HEK293 (cell line): ENCODE results near the gene MOB2.

Experiments
- CTCF ChIA-PET: fragments of 350-600 bp; formaldehyde crosslinking; extraction: SDS; loops from one replicate; lab custom pipeline; 2021; ENCODE audit warnings: antibody characterized with exemption; lab: Yijun Ruan, JAX
- POLR2A ChIA-PET: fragments of 300-600 bp; formaldehyde crosslinking; extraction: SDS; loops from one replicate; lab custom pipeline; 2020; ENCODE audit warnings: antibody characterized with exemption, inconsistent platforms; lab: Yijun Ruan, JAX
- H3K27ac ChIP-seq: fragments of 200-500 bp; sonication (Bioruptor generic); 2 replicates; pipeline ENCODE4 v1.5.1; 2014; ENCODE audit warnings: low read depth, low read length, control low read depth, inconsistent platforms; ENCODE audit errors: extremely low read depth
- H3K36me3 ChIP-seq, 2 experiments: fragments of 200-500 bp in 1 of 2; sonication (Bioruptor generic) in 1 of 2; 1 replicate in 1 of 2; 2 replicates in 1 of 2; pipeline ENCODE4 v1.5.1; 2014 to 2017; ENCODE audit warnings: inconsistent platforms in 2 of 2, low read length in 2 of 2; ENCODE audit not compliant: control insufficient read depth in 2 of 2, insufficient read depth in 1 of 2
- H3K4me1 ChIP-seq: fragments of 200-500 bp; sonication (Bioruptor generic); 2 replicates; pipeline ENCODE4 v1.5.1; 2014; ENCODE audit warnings: mild to moderate bottlenecking, low read length, inconsistent platforms; ENCODE audit not compliant: control insufficient read depth, insufficient read depth
- H3K4me3 ChIP-seq: 2 replicates; pipeline ENCODE4 v1.5.1; 2011; ENCODE audit warnings: low read depth, mild to moderate bottlenecking, control low read depth, low read length, moderate library complexity
- H3K9me3 ChIP-seq: fragments of 200-500 bp; sonication (Bioruptor generic); 2 replicates; pipeline ENCODE4 v1.5.1; 2014; ENCODE audit warnings: low read depth, low read length, inconsistent platforms; ENCODE audit not compliant: control insufficient read depth, insufficient read depth
- BCL11A ChIP-seq: fragments of 450-650 bp; formaldehyde crosslinking; IDR thresholded peaks from 2 replicates; pipeline ENCODE4 v1.5.1; 2016; ENCODE audit warnings: low read depth, missing biosample characterization, missing genetic modification characterization
- FEZF1 ChIP-seq: fragments of 450-650 bp; formaldehyde crosslinking; IDR thresholded peaks from 2 replicates; pipeline ENCODE4 v1.5.1; 2016; ENCODE audit warnings: missing biosample characterization, missing genetic modification characterization
- HOXD13 ChIP-seq: sonication (generic); formaldehyde crosslinking; IDR thresholded peaks from 2 replicates; pipeline ENCODE4 v1.8.0; 2022; ENCODE audit warnings: missing genetic modification reagents, borderline replicate concordance
- OVOL3 ChIP-seq: fragments of 450-650 bp; formaldehyde crosslinking; IDR thresholded peaks from 2 replicates; pipeline ENCODE4 v1.5.1; 2016; ENCODE audit warnings: missing biosample characterization, missing genetic modification characterization
- SCRT2 ChIP-seq: fragments of 450-650 bp; formaldehyde crosslinking; IDR thresholded peaks from 2 replicates; pipeline ENCODE4 v1.5.1; 2016; ENCODE audit warnings: missing biosample characterization, missing genetic modification characterization
- SETDB1 ChIP-seq: IDR thresholded peaks from one replicate; pipeline ENCODE4 v1.6.1; 2017; ENCODE audit warnings: mild to moderate bottlenecking, low read length, moderate library complexity, mixed read lengths; ENCODE audit not compliant: insufficient read length
- ZFP41 ChIP-seq: fragments of 450-650 bp; formaldehyde crosslinking; IDR thresholded peaks from 2 replicates; pipeline ENCODE4 v1.5.1; 2016; ENCODE audit warnings: missing biosample characterization, missing genetic modification characterization, borderline replicate concordance
- ZNF138 ChIP-seq: fragments of 450-650 bp; formaldehyde crosslinking; IDR thresholded peaks from 2 replicates; pipeline ENCODE4 v1.5.1; 2016; ENCODE audit warnings: missing biosample characterization, missing genetic modification characterization, borderline replicate concordance
- ZNF184 ChIP-seq: fragments of 450-650 bp; IDR thresholded peaks from 2 replicates; pipeline ENCODE4 v1.5.1; 2018; ENCODE audit warnings: missing biosample characterization, mild to moderate bottlenecking, missing genetic modification characterization
- ZNF19 ChIP-seq: fragments of 450-650 bp; formaldehyde crosslinking; IDR thresholded peaks from 2 replicates; pipeline ENCODE4; 2016; ENCODE audit warnings: missing biosample characterization, missing genetic modification characterization, low read depth
- ZNF292 ChIP-seq: fragments of 450-650 bp; formaldehyde crosslinking; IDR thresholded peaks from 2 replicates; pipeline ENCODE4 v1.5.1; 2016; ENCODE audit warnings: low read depth, missing biosample characterization, missing genetic modification characterization, borderline replicate concordance
- ZNF354C ChIP-seq: fragments of 450-650 bp; formaldehyde crosslinking; IDR thresholded peaks from 2 replicates; pipeline ENCODE4 v1.5.1; 2016; ENCODE audit warnings: missing biosample characterization, missing genetic modification characterization, low read depth, borderline replicate concordance
- ZNF610 ChIP-seq: fragments of 450-650 bp; formaldehyde crosslinking; IDR thresholded peaks from 2 replicates; pipeline ENCODE4 v1.5.1; 2016; ENCODE audit warnings: missing biosample characterization, missing genetic modification characterization, borderline replicate concordance
- ZNF658 ChIP-seq: fragments of 450-650 bp; formaldehyde crosslinking; IDR thresholded peaks from 2 replicates; pipeline ENCODE4; 2016; ENCODE audit warnings: missing biosample characterization, missing genetic modification characterization
- ZNF768 ChIP-seq: fragments of 450-650 bp; formaldehyde crosslinking; IDR thresholded peaks from 2 replicates; pipeline ENCODE4 v1.5.1; 2018; ENCODE audit warnings: missing biosample characterization, mild to moderate bottlenecking, missing genetic modification characterization
- ZNF792 ChIP-seq: fragments of 450-650 bp; formaldehyde crosslinking; IDR thresholded peaks from 2 replicates; pipeline ENCODE4 v1.5.1; 2016; ENCODE audit warnings: missing biosample characterization, missing genetic modification characterization
- TF ChIP-seq, protein P1 (sequence below): fragments of 450-650 bp; formaldehyde crosslinking; IDR thresholded peaks from 2 replicates; pipeline ENCODE4 v1.5.1; 2016; ENCODE audit warnings: missing biosample characterization, missing genetic modification characterization
- TF ChIP-seq, protein P2 (sequence below): fragments of 450-650 bp; formaldehyde crosslinking; IDR thresholded peaks from 2 replicates; pipeline ENCODE4 v1.5.1; 2016; ENCODE audit warnings: missing biosample characterization, missing genetic modification characterization
- TF ChIP-seq, protein P3 (sequence below): fragments of 450-650 bp; formaldehyde crosslinking; IDR thresholded peaks from 2 replicates; pipeline ENCODE4 v1.5.1; 2016; ENCODE audit warnings: missing biosample characterization, missing genetic modification characterization
- TF ChIP-seq, protein P4 (sequence below): fragments of 450-650 bp; formaldehyde crosslinking; IDR thresholded peaks from 2 replicates; pipeline ENCODE4 v1.5.1; 2017; ENCODE audit warnings: missing biosample characterization, missing genetic modification characterization
- TF ChIP-seq, protein P5 (sequence below): fragments of 450-650 bp; formaldehyde crosslinking; IDR thresholded peaks from 2 replicates; pipeline ENCODE4 v1.5.1; 2016; ENCODE audit warnings: missing biosample characterization, missing genetic modification characterization
- TF ChIP-seq, protein P6 (sequence below): fragments of 450-650 bp; formaldehyde crosslinking; IDR thresholded peaks from 2 replicates; pipeline ENCODE4 v1.5.1; 2017; ENCODE audit warnings: missing biosample characterization, missing genetic modification characterization

Gene MOB2

DNA sequence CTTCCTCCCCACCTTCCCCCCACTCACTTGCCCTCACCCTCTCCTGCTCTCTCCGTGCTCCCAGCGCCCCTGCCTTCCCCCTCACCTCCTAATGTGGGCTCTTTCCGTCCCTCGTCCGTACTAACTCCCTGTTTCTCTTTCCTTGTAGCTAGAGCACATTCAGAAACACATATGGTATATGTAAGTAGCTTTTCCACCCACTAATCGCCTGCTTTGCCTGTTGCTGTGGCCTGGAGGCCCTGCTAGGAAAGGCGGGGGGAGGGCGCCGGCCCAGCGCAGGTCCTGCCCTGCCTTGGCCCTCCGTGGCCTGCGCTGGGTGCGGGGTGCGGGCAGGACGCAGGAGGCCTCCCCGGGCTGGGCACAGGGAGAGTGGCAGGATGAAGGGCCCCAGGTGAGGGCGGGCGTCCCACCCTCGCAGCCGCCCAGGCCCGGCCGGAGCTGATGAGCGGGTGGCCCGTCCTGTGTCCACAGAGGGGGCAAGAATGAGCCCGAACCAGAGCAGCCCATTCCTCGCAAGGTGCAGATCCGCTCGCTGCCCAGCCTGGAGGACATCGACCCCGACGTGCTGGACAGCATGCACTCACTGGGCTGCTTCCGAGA is 41.7 kb downstream of the MOB2 start:
- H3K4me1 ChIP-seq = no peaks in the 10 kb centered on the region
- peaks cover 0 to 57% of the 10 kb centered on the region in 2 experiments; a peak in 1 of 3 replicates for H3K36me3 ChIP-seq
- no peak for TF ChIP-seq ZNF610
- TF ChIP-seq OVOL3 (tag by site-specific recombination) = no peak
- no peak for TF ChIP-seq ZNF184
- no peak for TF ChIP-seq ZNF354C (tag by site-specific recombination)
- TF ChIP-seq, protein P1, sequence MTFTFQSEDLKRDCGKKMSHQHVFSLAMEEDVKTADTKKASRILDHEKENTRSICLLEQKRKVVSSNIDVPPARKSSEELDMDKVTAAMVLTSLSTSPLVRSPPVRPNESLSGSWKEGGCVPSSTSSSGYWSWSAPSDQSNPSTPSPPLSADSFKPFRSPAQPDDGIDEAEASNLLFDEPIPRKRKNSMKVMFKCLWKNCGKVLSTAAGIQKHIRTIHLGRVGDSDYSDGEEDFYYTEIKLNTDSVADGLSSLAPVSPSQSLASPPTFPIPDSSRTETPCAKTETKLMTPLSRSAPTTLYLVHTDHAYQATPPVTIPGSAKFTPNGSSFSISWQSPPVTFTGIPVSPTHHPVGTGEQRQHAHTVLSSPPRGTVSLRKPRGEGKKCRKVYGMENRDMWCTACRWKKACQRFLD (tag by site-specific recombination) = no peak
- no peak for TF ChIP-seq HOXD13
- TF ChIP-seq ZNF658 (tag by site-specific recombination) = no peak
- TF ChIP-seq ZNF768 = no peak
- no peak for TF ChIP-seq SCRT2 (tag by site-specific recombination)
- no peak overlapping the region for H3K27ac ChIP-seq
- no peak overlapping the region for H3K4me3 ChIP-seq
- H3K9me3 ChIP-seq = no peaks in the 10 kb centered on the region
- POLR2A ChIA-PET = no interaction called here
- CTCF ChIA-PET = interaction anchor here (0.5 kb wide), 1 partner anchor 132 kb away, joined by 3 read pairs; no protein-coding TSS in a partner anchor

DNA sequence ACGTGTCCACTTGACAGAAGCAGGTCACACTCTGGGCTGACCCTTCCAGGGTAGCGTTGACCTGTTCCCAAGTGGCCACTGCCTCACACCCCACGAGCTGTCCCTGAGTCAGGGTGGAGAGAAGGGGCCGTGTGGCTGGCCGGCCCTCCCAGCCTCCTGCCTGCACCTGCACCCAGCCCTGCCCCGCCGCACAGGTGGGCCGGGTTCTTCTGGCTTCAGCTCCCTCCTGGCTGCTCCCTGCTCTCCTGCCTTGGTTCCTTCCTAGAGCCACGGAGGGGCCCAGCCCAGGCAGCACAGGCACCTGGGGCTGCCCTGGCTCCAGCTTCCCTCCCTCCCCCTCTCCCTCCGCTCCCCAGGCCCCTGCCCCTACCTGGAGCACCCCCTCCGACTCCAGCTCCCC is 42.3 kb downstream of the MOB2 start:
- TF ChIP-seq BCL11A (tag by site-specific recombination) (no peak), ZNF792 (no peak), ZFP41 (tag by site-specific recombination) (no peak), SETDB1 (no peak), ZNF184 (no peak), ZNF138 (tag by site-specific recombination) (no peak), ZNF292 (tag by site-specific recombination) (no peak), ZNF19 (tag by site-specific recombination) (no peak), FEZF1 (tag by site-specific recombination) (no peak)
- TF ChIP-seq, protein P2, sequence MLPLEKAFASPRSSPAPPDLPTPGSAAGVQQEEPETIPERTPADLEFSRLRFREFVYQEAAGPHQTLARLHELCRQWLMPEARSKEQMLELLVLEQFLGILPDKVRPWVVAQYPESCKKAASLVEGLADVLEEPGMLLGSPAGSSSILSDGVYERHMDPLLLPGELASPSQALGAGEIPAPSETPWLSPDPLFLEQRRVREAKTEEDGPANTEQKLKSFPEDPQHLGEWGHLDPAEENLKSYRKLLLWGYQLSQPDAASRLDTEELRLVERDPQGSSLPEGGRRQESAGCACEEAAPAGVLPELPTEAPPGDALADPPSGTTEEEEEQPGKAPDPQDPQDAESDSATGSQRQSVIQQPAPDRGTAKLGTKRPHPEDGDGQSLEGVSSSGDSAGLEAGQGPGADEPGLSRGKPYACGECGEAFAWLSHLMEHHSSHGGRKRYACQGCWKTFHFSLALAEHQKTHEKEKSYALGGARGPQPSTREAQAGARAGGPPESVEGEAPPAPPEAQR (tag by site-specific recombination) = no peak
- TF ChIP-seq, protein P3, sequence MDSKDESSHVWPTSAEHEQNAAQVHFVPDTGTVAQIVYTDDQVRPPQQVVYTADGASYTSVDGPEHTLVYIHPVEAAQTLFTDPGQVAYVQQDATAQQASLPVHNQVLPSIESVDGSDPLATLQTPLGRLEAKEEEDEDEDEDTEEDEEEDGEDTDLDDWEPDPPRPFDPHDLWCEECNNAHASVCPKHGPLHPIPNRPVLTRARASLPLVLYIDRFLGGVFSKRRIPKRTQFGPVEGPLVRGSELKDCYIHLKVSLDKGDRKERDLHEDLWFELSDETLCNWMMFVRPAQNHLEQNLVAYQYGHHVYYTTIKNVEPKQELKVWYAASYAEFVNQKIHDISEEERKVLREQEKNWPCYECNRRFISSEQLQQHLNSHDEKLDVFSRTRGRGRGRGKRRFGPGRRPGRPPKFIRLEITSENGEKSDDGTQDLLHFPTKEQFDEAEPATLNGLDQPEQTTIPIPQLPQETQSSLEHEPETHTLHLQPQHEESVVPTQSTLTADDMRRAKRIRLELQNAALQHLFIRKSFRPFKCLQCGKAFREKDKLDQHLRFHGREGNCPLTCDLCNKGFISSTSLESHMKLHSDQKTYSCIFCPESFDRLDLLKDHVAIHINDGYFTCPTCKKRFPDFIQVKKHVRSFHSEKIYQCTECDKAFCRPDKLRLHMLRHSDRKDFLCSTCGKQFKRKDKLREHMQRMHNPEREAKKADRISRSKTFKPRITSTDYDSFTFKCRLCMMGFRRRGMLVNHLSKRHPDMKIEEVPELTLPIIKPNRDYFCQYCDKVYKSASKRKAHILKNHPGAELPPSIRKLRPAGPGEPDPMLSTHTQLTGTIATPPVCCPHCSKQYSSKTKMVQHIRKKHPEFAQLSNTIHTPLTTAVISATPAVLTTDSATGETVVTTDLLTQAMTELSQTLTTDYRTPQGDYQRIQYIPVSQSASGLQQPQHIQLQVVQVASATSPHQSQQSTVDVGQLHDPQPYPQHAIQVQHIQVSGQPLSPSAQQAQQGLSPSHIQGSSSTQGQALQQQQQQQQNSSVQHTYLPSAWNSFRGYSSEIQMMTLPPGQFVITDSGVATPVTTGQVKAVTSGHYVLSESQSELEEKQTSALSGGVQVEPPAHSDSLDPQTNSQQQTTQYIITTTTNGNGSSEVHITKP (tag by site-specific recombination) = no peak
- TF ChIP-seq, protein P4, sequence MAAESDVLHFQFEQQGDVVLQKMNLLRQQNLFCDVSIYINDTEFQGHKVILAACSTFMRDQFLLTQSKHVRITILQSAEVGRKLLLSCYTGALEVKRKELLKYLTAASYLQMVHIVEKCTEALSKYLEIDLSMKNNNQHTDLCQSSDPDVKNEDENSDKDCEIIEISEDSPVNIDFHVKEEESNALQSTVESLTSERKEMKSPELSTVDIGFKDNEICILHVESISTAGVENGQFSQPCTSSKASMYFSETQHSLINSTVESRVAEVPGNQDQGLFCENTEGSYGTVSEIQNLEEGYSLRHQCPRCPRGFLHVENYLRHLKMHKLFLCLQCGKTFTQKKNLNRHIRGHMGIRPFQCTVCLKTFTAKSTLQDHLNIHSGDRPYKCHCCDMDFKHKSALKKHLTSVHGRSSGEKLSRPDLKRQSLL (tag by site-specific recombination) = no peak
- TF ChIP-seq, protein P5, sequence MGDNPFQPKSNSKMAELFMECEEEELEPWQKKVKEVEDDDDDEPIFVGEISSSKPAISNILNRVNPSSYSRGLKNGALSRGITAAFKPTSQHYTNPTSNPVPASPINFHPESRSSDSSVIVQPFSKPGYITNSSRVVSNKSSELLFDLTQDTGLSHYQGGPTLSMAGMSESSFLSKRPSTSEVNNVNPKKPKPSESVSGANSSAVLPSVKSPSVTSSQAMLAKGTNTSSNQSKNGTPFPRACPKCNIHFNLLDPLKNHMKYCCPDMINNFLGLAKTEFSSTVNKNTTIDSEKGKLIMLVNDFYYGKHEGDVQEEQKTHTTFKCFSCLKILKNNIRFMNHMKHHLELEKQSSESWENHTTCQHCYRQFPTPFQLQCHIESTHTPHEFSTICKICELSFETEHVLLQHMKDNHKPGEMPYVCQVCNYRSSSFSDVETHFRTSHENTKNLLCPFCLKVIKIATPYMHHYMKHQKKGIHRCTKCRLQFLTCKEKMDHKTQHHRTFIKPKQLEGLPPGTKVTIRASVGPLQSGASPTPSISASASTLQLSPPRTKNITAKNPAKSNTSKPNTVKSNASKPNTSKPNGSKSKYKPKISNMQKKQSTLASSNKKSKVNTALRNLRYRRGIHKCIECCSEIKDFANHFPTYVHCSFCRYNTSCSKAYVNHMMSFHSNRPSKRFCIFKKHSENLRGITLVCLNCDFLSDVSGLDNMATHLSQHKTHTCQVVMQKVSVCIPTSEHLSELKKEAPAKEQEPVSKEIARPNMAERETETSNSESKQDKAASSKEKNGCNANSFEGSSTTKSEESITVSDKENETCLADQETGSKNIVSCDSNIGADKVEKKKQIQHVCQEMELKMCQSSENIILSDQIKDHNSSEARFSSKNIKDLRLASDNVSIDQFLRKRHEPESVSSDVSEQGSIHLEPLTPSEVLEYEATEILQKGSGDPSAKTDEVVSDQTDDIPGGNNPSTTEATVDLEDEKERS (tag by site-specific recombination) = no peak
- TF ChIP-seq, protein P6, sequence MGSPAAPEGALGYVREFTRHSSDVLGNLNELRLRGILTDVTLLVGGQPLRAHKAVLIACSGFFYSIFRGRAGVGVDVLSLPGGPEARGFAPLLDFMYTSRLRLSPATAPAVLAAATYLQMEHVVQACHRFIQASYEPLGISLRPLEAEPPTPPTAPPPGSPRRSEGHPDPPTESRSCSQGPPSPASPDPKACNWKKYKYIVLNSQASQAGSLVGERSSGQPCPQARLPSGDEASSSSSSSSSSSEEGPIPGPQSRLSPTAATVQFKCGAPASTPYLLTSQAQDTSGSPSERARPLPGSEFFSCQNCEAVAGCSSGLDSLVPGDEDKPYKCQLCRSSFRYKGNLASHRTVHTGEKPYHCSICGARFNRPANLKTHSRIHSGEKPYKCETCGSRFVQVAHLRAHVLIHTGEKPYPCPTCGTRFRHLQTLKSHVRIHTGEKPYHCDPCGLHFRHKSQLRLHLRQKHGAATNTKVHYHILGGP (tag by site-specific recombination) = no peak
- POLR2A ChIA-PET = no interaction called here
- no peaks in the 10 kb centered on the region for H3K4me1 ChIP-seq
- H3K4me3 ChIP-seq = no peak overlapping the region
- H3K36me3 ChIP-seq = peaks cover 0 to 58% of the 10 kb centered on the region in 2 experiments; a peak in 1 of 3 replicates
- CTCF ChIA-PET = no interaction called here
- no peak overlapping the region for H3K27ac ChIP-seq
- no peaks in the 10 kb centered on the region for H3K9me3 ChIP-seq
